IPS DF 6.9 (cell line): ENCODE results near the gene PROSER3.
A peak's percentile ranks its signal among the peaks of the same experiment; 100 is the strongest.

Source experiments
- DNase-seq: peaks from one replicate; pipeline ENCODE4 v3.0.0-alpha.2; 2013; ENCODE audit warnings: low read depth, low spot score
- H3K27ac ChIP-seq: one replicate; pipeline ENCODE4 v1.5.1; 2013; ENCODE audit warnings: low read length, control low read depth
- H3K27me3 ChIP-seq: 2 replicates; pipeline ENCODE4 v1.6.1; 2013; ENCODE audit warnings: mild to moderate bottlenecking, low read length; ENCODE audit not compliant: control insufficient read depth, insufficient read depth
- H3K36me3 ChIP-seq: 2 replicates; pipeline ENCODE4 v1.6.1; 2013; ENCODE audit warnings: low read length; ENCODE audit not compliant: control insufficient read depth, insufficient read depth
- H3K4me1 ChIP-seq: 2 replicates; pipeline ENCODE4 v1.6.1; 2013; ENCODE audit warnings: low read length; ENCODE audit not compliant: control insufficient read depth, insufficient read depth
- H3K4me3 ChIP-seq: 2 replicates; pipeline ENCODE4 v1.5.1; 2013; ENCODE audit warnings: mild to moderate bottlenecking, low read length
- H3K9me3 ChIP-seq: 2 replicates; pipeline ENCODE4 v1.6.1; 2013; ENCODE audit warnings: low read length, inconsistent platforms; ENCODE audit not compliant: control insufficient read depth, insufficient read depth
- WGBS: extraction: QIAGEN DNeasy Blood & Tissue Kit; methylation state at CpG from one replicate; pipeline ENCODE4 v1.1.7; 2013; ENCODE audit warnings: mixed read lengths, missing lambda C conversion rate; ENCODE audit not compliant: insufficient read length, insufficient coverage; 5-methylcytosine and 5-hydroxymethylcytosine counted together

The PROSER3 gene

GRCh38 chr19:35755550-35756376, 2.2 kb upstream of the PROSER3 start:
- DNase-seq: no peak
- Histone ChIP-seq H3K4me1 (0 out of 2 replicates have a peak, but pooled peaks cover 2% of the 10 kb centered on the region), H3K27ac (no peak overlapping the region), H3K27me3 (no peaks in the 10 kb centered on the region), H3K9me3 (no peaks in the 10 kb centered on the region), H3K4me3 (peak overlapping the region; percentile 69; the same call in 1 of the 2 replicates), H3K36me3 (no peaks in the 10 kb centered on the region)
- no CpG with 5 or more reads among the region's 74 CpGs for WGBS

DNA sequence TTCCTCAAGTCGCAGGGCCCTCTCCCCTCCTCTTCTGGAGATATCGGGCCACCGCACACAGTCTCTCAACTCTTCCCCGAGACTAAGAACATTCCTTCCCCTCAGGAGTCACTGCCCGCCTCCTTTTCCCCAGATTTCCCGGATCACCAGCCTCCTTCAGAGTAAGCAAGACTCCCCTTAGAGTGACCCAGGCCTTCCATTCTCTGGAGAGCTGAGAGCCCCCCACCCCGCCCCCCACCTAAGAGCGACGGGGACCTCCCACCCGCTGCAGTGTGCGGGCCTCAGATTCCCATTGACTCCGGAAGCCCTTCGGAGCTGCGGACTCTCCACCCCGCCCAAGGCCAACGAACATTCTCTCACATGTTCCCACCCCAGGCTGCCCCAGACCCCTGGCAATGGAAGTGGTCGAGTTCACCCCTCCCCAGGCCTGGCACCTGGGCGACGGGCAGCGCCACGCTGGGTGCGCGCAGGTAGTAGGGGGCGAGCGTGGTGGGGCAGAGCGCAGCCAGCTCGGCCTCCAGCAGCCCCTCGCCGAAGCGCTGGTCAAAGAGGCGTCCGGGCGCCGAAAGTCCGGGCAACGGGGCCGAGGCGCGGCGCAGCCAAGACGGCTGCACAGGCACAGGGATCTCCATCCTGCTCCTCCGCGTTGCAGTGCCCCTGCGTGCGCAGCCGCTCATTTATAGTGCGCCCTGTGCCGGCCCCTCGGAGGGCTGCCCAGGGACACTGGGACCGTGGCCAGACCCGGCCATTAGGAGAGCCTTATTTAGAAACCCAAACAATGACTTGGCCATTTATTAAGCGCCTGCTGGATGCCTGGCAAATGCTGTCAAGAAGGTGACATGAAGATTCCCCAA, 1.4 kb upstream of the PROSER3 start, which contains the start of gene HSPB6:
TSS of gene HSPB6 (minus strand) at position 653 of the 854 bp plus-strand sequence. CDS start at position 632, 21 bp downstream.
- Histone ChIP-seq H3K27me3 (no peaks in the 10 kb centered on the region), H3K27ac (no peak within 1 kb of the TSS), H3K36me3 (no peaks in the 10 kb centered on the region), H3K4me3 (peak within 1 kb of the TSS; percentile 69; the same call in 1 of the 2 replicates), H3K9me3 (no peaks in the 10 kb centered on the region), H3K4me1 (0 out of 2 replicates have a peak, but pooled peaks cover 2% of the 10 kb centered on the region)
- no peak for DNase-seq
- WGBS: no CpG with 5 or more reads among the region's 52 CpGs

GRCh38 chr19:35757231-35757748, 686 bp upstream of the PROSER3 start:
- Histone ChIP-seq H3K27ac (no peak overlapping the region), H3K4me3 (peak overlapping the region; percentile 26; the same call in 1 of the 2 replicates), H3K9me3 (no peaks in the 10 kb centered on the region), H3K4me1 (0 out of 2 replicates have a peak, but pooled peaks cover 2% of the 10 kb centered on the region), H3K27me3 (no peaks in the 10 kb centered on the region), H3K36me3 (peaks cover 4% of the 10 kb centered on the region; the same call in 1 of the 2 replicates)
- WGBS: no CpG with 5 or more reads among the region's 19 CpGs
- DNase-seq: no peak

GRCh38 chr19:35759697-35760096, 1.7 kb downstream of the PROSER3 start:
- no peak overlapping the region for H3K27ac ChIP-seq
- H3K27me3 ChIP-seq: no peaks in the 10 kb centered on the region
- no peak for DNase-seq
- H3K36me3 ChIP-seq: peaks cover 4% of the 10 kb centered on the region; the same call in 1 of the 2 replicates
- H3K4me3 ChIP-seq: no peak overlapping the region
- 0 out of 2 replicates have a peak, but pooled peaks cover 2% of the 10 kb centered on the region for H3K4me1 ChIP-seq
- no peaks in the 10 kb centered on the region for H3K9me3 ChIP-seq
- no CpG with 5 or more reads among the region's 2 CpGs for WGBS

- no peaks in the 10 kb centered on the region for H3K27me3 ChIP-seq
- peaks cover 4% of the 10 kb centered on the region; the same call in 1 of the 2 replicates for H3K36me3 ChIP-seq
- H3K4me3 ChIP-seq: no peak overlapping the region
- DNase-seq: no peak
- no CpG with 5 or more reads among the region's 4 CpGs for WGBS
- H3K27ac ChIP-seq: no peak overlapping the region
- H3K4me1 ChIP-seq: 0 out of 2 replicates have a peak, but pooled peaks cover 2% of the 10 kb centered on the region
- no peaks in the 10 kb centered on the region for H3K9me3 ChIP-seq
Observed at GRCh38 chr19:35760711-35761349, 2.9 kb downstream of the PROSER3 start.

DNA sequence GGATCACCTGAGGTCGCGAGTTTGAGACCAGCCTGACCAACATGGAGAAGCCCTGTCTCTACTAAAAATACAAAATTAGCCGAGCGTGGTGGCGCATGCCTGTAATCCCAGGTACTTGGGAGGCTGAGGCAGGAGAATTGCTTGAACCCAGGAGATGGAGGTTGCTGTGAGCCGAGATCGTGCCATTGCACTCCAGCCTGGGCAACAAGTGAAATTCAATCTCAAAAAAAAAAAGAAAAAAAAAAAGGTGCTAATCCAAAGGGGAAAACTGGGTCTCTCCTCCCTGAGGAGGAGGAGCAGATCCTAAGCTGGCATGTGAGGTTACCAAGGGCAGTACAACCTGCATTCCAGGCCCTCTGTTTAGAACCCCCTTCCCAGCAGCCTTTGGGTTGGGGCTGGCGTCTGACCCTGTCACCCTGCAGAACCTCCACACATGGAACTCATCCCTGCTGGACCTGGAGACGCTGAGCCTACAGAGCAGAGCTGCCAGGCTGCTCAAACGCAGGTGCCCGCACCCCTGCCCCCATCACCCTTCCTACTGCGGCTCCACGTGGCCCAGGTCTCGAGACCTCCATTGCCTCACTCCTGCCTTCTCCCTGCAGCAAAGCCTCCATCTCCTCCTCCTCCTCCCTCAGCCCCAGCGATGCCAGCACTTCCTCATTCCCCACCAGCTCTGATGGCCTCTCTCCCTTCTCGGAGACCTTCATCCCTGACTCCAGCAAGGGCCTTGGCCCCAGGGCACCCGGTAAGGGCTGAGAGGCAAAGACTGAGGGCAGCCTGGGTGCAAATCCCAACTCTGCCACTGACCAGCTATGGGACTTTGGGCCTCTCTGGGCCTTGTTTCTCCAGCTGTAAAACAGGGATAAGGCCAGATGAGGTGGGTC, 6.7 kb downstream of the PROSER3 start:
- peaks cover 5% of the 10 kb centered on the region for H3K4me1 ChIP-seq
- no CpG with 5 or more reads among the region's 17 CpGs for WGBS
- no peaks in the 10 kb centered on the region for H3K9me3 ChIP-seq
- peaks cover 4% of the 10 kb centered on the region for H3K36me3 ChIP-seq
- no peak overlapping the region for H3K27ac ChIP-seq
- H3K27me3 ChIP-seq: no peaks in the 10 kb centered on the region
- no peak for DNase-seq
- no peak overlapping the region for H3K4me3 ChIP-seq

DNA sequence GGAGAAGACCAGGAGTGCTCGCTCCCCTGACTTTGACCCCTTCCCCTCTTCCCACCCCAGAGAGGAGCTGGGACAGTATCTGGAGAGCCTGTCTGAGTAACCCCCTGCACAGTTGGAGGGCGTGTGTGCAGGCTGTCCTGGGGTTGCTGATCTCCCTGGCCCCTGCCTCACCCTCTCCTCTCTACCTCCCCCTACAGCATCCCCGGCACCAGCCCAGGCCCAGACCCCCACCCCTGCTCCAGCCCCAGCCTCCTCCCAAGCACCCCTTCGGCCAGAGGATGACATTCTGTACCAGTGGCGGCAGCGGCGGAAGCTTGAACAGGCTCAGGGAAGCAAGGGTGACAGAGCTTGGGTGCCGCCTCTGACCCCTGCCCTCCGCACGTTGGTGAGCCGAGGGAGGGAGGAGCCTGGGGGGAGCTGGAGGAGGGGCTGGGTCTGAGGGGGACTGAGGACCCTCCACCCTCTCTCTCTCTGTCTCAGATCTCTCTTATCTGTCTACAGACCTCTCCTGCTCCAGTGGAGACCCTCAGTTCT, 8.7 kb downstream of the PROSER3 start:
- Histone ChIP-seq H3K4me3 (no peak overlapping the region), H3K9me3 (no peaks in the 10 kb centered on the region), H3K4me1 (peaks cover 5% of the 10 kb centered on the region), H3K36me3 (peaks cover 4% of the 10 kb centered on the region), H3K27me3 (no peaks in the 10 kb centered on the region), H3K27ac (no peak overlapping the region)
- no peak for DNase-seq
- no CpG with 5 or more reads among the region's 11 CpGs for WGBS

DNA sequence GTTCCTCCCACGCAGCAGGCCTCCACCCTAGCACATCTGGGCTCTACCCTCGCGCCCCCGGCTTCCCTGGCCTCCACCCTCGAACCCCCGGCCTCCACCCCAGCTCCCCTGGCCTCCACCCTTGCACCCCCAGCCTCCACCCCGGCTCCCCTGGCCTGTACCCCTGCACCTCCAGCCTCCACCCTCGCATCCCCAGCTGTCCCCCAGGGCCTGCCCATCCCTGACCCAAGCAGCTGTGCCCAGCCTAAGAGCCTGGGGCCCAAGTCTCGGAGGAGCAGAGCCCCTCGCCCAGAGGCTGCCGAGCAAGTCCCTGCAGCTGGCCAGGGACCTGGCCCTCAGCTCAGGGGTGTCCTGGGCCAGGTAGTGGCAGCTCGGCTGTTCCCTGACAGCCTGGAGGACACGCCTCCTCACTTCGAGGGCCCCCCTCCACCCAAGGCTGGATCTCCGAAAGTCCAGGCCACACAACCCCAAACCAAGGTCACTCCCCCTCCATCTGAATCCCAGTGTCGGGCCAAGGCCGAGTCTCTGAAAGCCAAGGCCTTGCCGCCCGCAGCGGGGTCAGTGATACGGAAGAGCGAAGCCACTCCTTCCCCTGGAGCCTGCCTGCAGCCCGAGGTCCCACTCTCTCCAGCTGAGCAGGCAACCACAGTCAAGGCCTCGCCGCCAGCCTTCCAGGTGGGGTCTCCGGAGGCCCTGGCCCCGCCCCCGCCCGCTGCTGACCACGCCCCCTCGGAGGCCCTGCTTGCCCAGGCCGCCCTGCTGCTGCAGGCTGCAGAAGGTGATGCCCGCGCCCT, 9.5 kb downstream of the PROSER3 start:
- peaks cover 5% of the 10 kb centered on the region for H3K4me1 ChIP-seq
- H3K36me3 ChIP-seq: no peaks in the 10 kb centered on the region; the same call in 1 of the 2 replicates
- no peak overlapping the region for H3K27ac ChIP-seq
- no peaks in the 10 kb centered on the region for H3K9me3 ChIP-seq
- no CpG with 5 or more reads among the region's 34 CpGs for WGBS
- H3K4me3 ChIP-seq: no peak overlapping the region; the same call in 1 of the 2 replicates
- no peaks in the 10 kb centered on the region for H3K27me3 ChIP-seq
- no peak for DNase-seq
